Activated CD4-positive, alpha-beta memory T cell treated with anti-CD3 and anti-CD28 coated beads for 36 hours (primary cell): ENCODE data around the gene ADPGK. TPM values are rescaled to one million over a fixed set of nuclear protein-coding genes. Genes with fewer than 3 reads are reported as not detected.
"Not testable (repeated sequence)": the region's sequence is repeated elsewhere in the genome, so short reads cannot be mapped to it uniquely, and the experiment has no call there.

Source experiments
- CTCF ChIA-PET: fragments of 350-600 bp; sonication (Branson Sonifier 250); formaldehyde crosslinking; loops from one replicate; lab custom pipeline; 2021; ENCODE audit warnings: antibody characterized with exemption, inconsistent platforms; lab: Charles Lee
- POLR2A ChIA-PET: fragments of 350-600 bp; sonication (Branson Sonifier 250); formaldehyde crosslinking; loops from one replicate; lab custom pipeline; 2021; ENCODE audit warnings: antibody characterized with exemption; lab: Charles Lee
- DNase-seq: peaks from one replicate; pipeline ENCODE4 v3.0.0-alpha.2; 2020
- H3K27ac Mint-ChIP-seq: one replicate; pipeline ENCODE4 v1.8.0; 2021; ENCODE audit warnings: mixed read lengths
- H3K27me3 Mint-ChIP-seq: one replicate; pipeline ENCODE4 v1.8.0; 2021; ENCODE audit warnings: mixed read lengths
- H3K36me3 Mint-ChIP-seq: one replicate; pipeline ENCODE4 v1.8.0; 2021; ENCODE audit warnings: mixed read lengths
- H3K4me1 Mint-ChIP-seq: one replicate; pipeline ENCODE4 v1.8.0; 2021; ENCODE audit warnings: low read depth, mixed read lengths
- H3K4me3 Mint-ChIP-seq: one replicate; pipeline ENCODE4 v1.8.0; 2021; ENCODE audit warnings: mild to moderate bottlenecking, mixed read lengths
- H3K9me3 Mint-ChIP-seq: one replicate; pipeline ENCODE4 v1.8.0; 2021; ENCODE audit warnings: mixed read lengths
- intact Hi-C: fragments of 100-400 bp; cut with micrococcal nuclease; formaldehyde crosslinking; loops from one replicate; pipeline ENCODE4 v1.15.1; 2023
- total RNA-seq, 2 experiments: library from RNA; stranded (reverse); gene quantifications; one replicate each; pipeline ENCODE4 v1.2.3, GENCODE V29; 2021

The ADPGK gene
- total RNA-seq, 2 experiments from 2014 or later, result 60.9 to 61.5 TPM

DNA sequence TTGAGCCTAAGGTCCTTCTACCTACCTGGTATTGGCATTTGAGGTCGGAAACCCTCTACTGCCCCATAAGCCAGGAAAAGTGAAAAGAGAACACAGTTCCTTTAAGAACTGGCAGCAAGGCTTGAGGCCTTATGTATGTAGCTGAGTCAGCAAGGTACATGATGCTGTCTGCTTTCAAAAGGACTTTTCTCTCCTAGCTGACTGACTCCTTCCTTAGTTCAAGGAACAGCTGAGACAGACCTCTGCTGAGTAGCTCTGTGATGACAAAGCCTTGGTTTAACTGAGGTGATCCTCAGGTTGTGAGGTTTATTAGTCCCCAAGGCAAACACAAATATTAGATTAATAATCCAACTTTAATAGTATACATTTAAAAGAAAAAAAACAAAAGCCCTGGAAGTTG is 45.8 kb downstream of the ADPGK start:
- Mint-ChIP-seq H3K9me3 (no peaks in the 10 kb centered on the region), H3K4me1 (peaks cover 37% of the 10 kb centered on the region), H3K27ac (no peak overlapping the region), H3K27me3 (no peaks in the 10 kb centered on the region), H3K4me3 (no peak overlapping the region), H3K36me3 (peaks cover 39% of the 10 kb centered on the region)
- ChIA-PET CTCF (interaction anchor here (1.0 kb wide), 1 partner anchor 16 kb away, joined by 5 read pairs; no protein-coding TSS in a partner anchor), POLR2A (no interaction called here)
- no peak for DNase-seq
- intact Hi-C loops, result loop anchor here (2.0 kb wide), 1 partner anchor 51 kb away; the partner anchor contains the start of genes BBS4 and HIGD2B

DNA sequence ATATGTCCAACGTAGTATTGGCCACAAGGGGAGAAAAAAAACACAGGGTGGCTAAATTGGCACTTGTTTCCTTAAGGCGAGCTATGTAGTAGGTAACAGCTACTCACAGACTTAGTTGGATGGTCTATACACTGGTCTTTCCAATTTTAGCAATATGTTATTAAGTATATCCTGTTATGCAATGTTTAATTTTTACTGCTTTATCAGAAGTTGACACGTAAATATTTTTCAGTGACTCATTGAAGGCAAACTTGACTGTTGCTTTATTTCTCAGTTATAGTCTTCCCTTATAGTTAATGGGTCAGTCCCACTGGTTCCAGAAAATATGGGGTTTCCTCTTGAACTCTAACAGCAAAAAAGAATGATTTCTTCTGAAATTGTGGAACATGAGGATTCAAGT is 46.5 kb downstream of the ADPGK start:
- Mint-ChIP-seq H3K4me1 (peaks cover 37% of the 10 kb centered on the region), H3K27ac (no peak overlapping the region), H3K27me3 (no peaks in the 10 kb centered on the region), H3K36me3 (peaks cover 43% of the 10 kb centered on the region), H3K4me3 (no peak overlapping the region), H3K9me3 (no peaks in the 10 kb centered on the region)
- intact Hi-C loops, result loop anchor here (2.0 kb wide), 1 partner anchor 50 kb away; the partner anchor contains the start of genes BBS4 and HIGD2B
- ChIA-PET POLR2A (no interaction called here), CTCF (interaction anchor here (1.0 to 3.9 kb wide), 2 partner anchors 15 kb away, joined by 5 to 29 read pairs; no protein-coding TSS in a partner anchor)
- no peak for DNase-seq

DNA sequence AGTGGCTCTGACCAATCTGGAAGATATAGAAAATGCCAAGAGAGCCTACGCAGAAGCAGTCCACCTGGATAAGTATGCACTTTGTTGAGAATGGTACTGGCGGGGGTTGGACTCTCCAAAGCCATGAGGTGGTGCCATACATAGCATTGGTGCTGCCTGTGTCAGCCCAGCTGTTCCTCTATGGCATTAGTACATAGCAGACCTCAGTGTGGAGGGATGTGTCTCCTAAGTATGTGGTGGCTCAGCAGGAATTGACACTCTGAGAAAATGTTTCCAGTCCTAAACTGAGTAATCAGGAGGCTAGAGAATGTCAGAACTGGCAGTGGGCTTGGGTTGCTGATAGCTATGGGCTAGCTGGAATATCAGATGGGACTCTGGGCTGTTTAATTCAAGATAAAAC is 48.4 kb downstream of the ADPGK start:
- ChIA-PET CTCF (interaction anchor here (0.6 to 3.9 kb wide), 2 partner anchors 13 to 24 kb away, joined by 3 to 29 read pairs; no protein-coding TSS in a partner anchor), POLR2A (no interaction called here)
- no peak for DNase-seq
- no peak overlapping the region for H3K27ac Mint-ChIP-seq
- no peaks in the 10 kb centered on the region for H3K27me3 Mint-ChIP-seq
- H3K36me3 Mint-ChIP-seq, result peaks cover 37% of the 10 kb centered on the region
- no peak overlapping the region for H3K4me3 Mint-ChIP-seq
- no peaks in the 10 kb centered on the region for H3K9me3 Mint-ChIP-seq
- intact Hi-C loops, result no loop called here
- peaks cover 20% of the 10 kb centered on the region for H3K4me1 Mint-ChIP-seq

DNA sequence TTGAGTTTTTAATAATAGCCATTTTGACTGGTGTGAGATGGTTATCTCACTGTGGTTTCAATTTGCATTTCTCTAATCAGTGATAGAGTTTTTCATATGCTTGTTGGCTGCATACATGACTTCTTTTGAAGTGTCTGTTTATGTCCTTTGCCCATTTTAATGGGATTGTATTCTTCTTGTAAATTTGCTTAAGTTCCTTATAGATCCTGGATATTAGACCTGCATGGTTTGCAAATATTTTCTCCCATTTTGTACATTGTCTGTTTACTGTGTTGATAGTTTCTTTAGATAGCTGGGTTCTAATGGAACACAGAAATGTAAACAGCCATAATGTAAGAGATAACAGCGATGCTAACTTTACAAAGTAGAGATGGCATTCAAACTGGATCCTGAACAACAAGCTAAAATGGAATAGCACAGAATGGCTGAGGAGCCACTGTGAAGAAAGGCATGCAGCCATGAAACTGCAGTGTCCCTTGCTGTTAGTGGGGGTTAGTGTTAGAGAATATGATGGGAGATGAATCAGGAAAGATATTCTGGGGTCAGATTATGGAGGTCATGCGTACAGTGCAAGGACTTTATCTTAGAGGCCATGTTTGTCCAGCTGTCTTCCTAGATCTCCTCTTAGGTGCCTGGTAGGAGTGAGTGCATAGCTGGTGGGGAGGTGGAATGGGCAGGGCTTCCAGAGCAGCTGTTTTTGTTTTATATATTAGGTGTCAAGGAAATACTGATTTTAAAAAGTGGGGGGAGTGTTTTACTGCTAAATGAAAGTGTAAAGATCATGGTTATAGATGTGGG is 49.4 kb downstream of the ADPGK start:
- Mint-ChIP-seq H3K36me3 (peaks cover 31% of the 10 kb centered on the region), H3K27ac (no peak overlapping the region), H3K4me3 (no peak overlapping the region), H3K9me3 (no peaks in the 10 kb centered on the region), H3K4me1 (peaks cover 11% of the 10 kb centered on the region), H3K27me3 (no peaks in the 10 kb centered on the region)
- no peak for DNase-seq
- ChIA-PET POLR2A (no interaction called here), CTCF (interaction anchor here (0.6 to 3.9 kb wide), 2 partner anchors 12 to 23 kb away, joined by 3 to 29 read pairs; no protein-coding TSS in a partner anchor)
- intact Hi-C loops, result no loop called here

DNA sequence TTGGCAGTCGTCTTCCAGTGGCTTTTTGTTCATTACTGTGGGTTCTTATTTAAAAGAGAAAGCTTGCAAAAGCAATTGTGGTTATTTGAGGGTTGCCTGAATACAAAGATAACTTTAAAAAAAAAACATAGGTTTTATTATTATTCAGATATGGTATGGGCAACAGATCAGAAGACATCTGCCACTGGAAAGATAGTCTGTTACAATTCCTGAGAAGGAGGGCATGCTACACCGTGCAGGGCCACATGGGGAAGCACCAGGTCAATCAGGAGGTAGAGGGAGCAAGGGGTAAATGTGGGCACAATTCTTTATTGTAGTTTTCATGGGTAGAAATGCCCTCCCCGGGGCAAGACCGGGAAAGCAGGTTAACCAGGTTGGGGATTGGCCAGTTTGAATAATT is 51.0 kb downstream of the ADPGK start:
- H3K36me3 Mint-ChIP-seq, result peaks cover 22% of the 10 kb centered on the region
- peaks cover 2% of the 10 kb centered on the region for H3K4me1 Mint-ChIP-seq
- H3K9me3 Mint-ChIP-seq, result no peaks in the 10 kb centered on the region
- no peak overlapping the region for H3K4me3 Mint-ChIP-seq
- CTCF ChIA-PET, result interaction anchor here (2.8 kb wide), 1 partner anchor 10 kb away, joined by 21 read pairs; no protein-coding TSS in a partner anchor
- H3K27ac Mint-ChIP-seq, result no peak overlapping the region
- H3K27me3 Mint-ChIP-seq, result no peaks in the 10 kb centered on the region
- DNase-seq, result no peak
- POLR2A ChIA-PET, result no interaction called here
- intact Hi-C loops, result no loop called here

DNA sequence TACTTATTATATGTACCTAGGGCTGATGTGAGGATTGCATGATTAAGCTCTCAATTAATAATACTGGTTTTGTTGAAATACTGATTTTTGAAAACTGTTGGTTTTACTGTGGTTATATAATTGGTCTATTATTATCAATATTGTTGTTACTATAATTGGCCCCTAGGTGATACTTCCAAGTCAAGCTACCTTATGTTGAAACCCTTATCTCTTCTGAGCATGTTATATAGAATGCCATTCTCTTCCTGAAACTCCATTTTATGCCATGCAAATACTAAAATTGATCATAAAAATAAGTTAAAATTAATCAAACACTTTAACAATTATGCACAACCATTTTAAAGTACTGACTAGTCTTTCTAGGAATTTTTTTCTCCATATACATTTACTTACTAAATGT is 51.5 kb downstream of the ADPGK start:
- no peak overlapping the region for H3K4me3 Mint-ChIP-seq
- no peak for DNase-seq
- H3K4me1 Mint-ChIP-seq, result peaks cover 2% of the 10 kb centered on the region
- H3K27me3 Mint-ChIP-seq, result no peaks in the 10 kb centered on the region
- CTCF ChIA-PET, result interaction anchor here (2.8 kb wide), 1 partner anchor 10 kb away, joined by 21 read pairs; no protein-coding TSS in a partner anchor
- intact Hi-C loops, result no loop called here
- POLR2A ChIA-PET, result no interaction called here
- H3K36me3 Mint-ChIP-seq, result peaks cover 18% of the 10 kb centered on the region
- no peak overlapping the region for H3K27ac Mint-ChIP-seq
- H3K9me3 Mint-ChIP-seq, result no peaks in the 10 kb centered on the region

DNA sequence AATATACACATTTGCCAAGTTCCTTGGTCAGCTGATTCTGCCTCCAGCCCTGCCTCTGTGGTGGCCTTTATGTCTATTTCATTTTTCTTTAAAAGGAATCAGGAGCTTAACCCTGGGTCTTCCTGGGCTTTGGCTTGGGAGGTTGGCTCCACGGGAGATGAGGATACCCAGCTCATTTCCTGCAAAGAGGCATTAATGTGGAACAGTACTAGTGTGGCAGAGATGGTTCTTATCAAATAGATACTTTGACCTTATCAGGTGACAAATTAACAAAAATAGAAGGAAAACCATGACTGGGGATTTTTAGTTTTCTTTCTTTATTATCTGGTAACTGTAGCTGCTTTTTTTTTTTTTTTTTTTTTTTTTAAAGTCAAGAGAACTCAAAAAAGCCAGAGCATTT is 54.7 kb downstream of the ADPGK start:
- ChIA-PET POLR2A (no interaction called here), CTCF (interaction anchor here (0.6 to 1.7 kb wide), 3 partner anchors 35 to 354 kb away, joined by 3 to 6 read pairs (median 5); no protein-coding TSS in a partner anchor)
- H3K4me1 Mint-ChIP-seq, result peaks cover 2% of the 10 kb centered on the region
- no peak for DNase-seq
- H3K9me3 Mint-ChIP-seq, result no peaks in the 10 kb centered on the region
- intact Hi-C loops, result no loop called here
- no peak overlapping the region for H3K4me3 Mint-ChIP-seq
- peaks cover 13% of the 10 kb centered on the region for H3K36me3 Mint-ChIP-seq
- H3K27me3 Mint-ChIP-seq, result no peaks in the 10 kb centered on the region
- H3K27ac Mint-ChIP-seq, result no peak overlapping the region

DNA sequence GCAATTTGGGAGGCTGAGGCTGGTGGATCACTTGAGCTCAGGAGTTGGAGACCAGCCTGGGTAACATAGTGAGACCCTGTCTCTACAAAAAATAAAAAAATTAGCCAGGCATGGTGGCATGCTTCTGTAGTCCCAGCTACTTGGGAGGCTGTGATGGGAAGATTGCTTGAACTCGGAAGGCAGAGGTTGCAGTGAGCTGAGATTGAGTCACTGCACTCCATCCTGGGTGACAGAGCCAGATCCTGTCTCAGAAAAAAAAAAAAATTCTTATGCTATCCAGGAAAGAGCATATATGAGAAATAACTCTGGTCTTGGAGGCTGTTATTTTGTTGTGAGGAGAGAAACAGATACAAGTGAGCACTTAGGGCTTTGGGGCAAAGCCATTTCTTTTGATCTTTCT is 55.3 kb downstream of the ADPGK start:
- DNase-seq, POLR2A ChIA-PET, H3K27me3 Mint-ChIP-seq, intact Hi-C loops, H3K27ac Mint-ChIP-seq, H3K4me3 Mint-ChIP-seq, H3K4me1 Mint-ChIP-seq, H3K9me3 Mint-ChIP-seq: not testable (repeated sequence)
- CTCF ChIA-PET, result interaction anchor here (0.6 to 1.7 kb wide), 2 partner anchors 193 to 354 kb away, joined by 3 to 6 read pairs; no protein-coding TSS in a partner anchor
- H3K36me3 Mint-ChIP-seq, result peaks cover 10% of the 10 kb centered on the region

DNA sequence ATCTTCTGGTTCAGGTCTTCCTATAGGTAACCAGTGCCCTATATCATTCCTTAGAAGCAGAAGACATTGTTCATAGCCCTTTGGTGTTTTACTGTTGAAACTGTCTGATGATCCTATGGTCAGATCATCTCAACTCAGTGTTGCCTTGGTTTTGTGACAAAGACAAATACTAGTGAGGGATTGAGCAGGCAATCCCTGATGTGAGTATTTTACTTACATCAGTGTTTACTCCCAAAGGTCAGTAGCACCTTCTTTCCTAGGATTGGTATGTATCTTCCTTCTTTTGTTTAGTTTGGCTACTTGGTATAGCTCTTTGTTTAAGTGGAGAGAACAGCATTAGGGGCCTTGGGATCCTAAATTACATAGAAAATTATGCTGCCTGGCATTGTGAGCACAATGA is 56.4 kb downstream of the ADPGK start:
- H3K27ac Mint-ChIP-seq, result no peak overlapping the region
- H3K9me3 Mint-ChIP-seq, result no peaks in the 10 kb centered on the region
- POLR2A ChIA-PET, result no interaction called here
- no peaks in the 10 kb centered on the region for H3K27me3 Mint-ChIP-seq
- H3K4me1 Mint-ChIP-seq, result peaks cover 2% of the 10 kb centered on the region
- intact Hi-C loops, result no loop called here
- H3K4me3 Mint-ChIP-seq, result no peak overlapping the region
- peaks cover 5% of the 10 kb centered on the region for H3K36me3 Mint-ChIP-seq
- no peak for DNase-seq
- CTCF ChIA-PET, result no interaction called here

DNA sequence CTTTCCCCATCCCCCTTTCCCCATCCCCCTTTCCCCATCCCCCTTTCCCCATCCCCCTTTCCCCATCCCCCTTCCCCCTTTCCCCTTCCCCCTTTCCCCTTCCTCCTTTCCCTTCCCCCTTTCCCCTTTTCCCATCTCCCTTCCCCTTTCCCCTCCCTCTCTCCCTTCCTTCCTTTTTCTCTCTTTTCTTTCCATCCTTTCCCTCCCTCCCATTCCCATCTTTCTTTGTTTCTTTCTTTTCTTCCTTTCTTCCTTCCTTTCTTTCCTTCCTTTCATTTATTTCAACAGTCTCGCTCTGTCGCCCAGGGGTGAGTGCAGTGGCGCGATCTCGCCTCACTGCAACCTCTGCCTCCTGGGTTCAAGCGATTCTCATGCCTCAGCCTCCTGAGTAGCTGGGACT is 57.7 kb downstream of the ADPGK start:
- H3K27ac Mint-ChIP-seq, CTCF ChIA-PET: not testable (repeated sequence)

DNA sequence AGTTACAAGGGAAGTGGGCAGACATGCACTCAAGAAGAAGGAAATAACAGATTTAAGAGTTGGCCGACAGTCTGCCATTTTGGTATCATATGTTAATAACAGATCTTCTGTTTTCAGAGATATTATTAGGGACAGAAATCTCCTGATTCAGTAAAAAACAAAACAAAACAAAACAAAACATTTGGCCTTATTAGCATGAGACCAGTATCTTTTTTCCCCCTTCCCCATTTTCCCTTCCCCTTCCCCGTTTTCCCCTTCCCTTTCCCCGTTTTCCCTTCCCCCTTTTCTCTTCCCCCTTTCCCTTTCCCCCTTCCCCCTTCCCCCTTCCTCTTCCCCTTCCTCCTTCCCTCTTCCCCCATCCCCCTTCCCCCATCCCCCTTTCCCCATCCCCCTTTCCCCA is 58.1 kb downstream of the ADPGK start:
- H3K27me3 Mint-ChIP-seq, result no peaks in the 10 kb centered on the region
- intact Hi-C loops, result no loop called here
- H3K36me3 Mint-ChIP-seq, result no peaks in the 10 kb centered on the region
- ChIA-PET CTCF (no interaction called here), POLR2A (no interaction called here)
- H3K9me3 Mint-ChIP-seq, result no peaks in the 10 kb centered on the region
- no peak for DNase-seq
- peaks cover 2% of the 10 kb centered on the region for H3K4me1 Mint-ChIP-seq
- no peak overlapping the region for H3K27ac Mint-ChIP-seq
- H3K4me3 Mint-ChIP-seq, result no peak overlapping the region

More for the DNA sequence above, 57.7 kb downstream of the ADPGK start:
- H3K27me3 Mint-ChIP-seq, H3K4me3 Mint-ChIP-seq, intact Hi-C loops, H3K4me1 Mint-ChIP-seq, POLR2A ChIA-PET, H3K9me3 Mint-ChIP-seq, DNase-seq, H3K36me3 Mint-ChIP-seq: not testable (repeated sequence)

DNA sequence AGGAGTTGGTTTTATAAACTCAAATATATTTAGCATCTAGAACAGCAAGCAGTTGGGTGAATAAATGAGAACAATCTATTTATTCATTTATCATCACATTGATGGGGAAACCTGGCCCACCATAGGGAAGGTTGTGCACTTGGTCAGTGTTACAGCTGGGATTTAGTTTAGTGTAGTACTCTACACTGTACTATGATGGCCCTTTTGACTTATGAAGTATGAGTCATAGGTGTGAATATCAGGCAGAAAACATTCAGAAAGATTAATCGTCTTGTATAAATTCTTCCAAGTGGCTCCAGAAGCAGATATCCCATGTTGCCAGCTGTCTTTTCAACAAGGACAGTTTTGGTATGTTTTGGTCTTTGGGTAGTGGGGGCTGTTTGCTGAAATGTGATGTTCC is 59.5 kb downstream of the ADPGK start:
- POLR2A ChIA-PET, result no interaction called here

More for the DNA sequence above, 59.5 kb downstream of the ADPGK start:
- Mint-ChIP-seq H3K36me3 (no peaks in the 10 kb centered on the region), H3K27me3 (no peaks in the 10 kb centered on the region), H3K27ac (no peak overlapping the region), H3K9me3 (no peaks in the 10 kb centered on the region), H3K4me3 (no peak overlapping the region), H3K4me1 (peaks cover 2% of the 10 kb centered on the region)
- CTCF ChIA-PET, result interaction anchor here (0.9 to 3.5 kb wide), 9 partner anchors 15 to 542 kb away, joined by 3 to 45 read pairs (median 15); no protein-coding TSS in a partner anchor
- intact Hi-C loops, result loop anchor here (5.0 kb wide), 2 partner anchors 418 to 518 kb away; no protein-coding TSS in a partner anchor
- no peak for DNase-seq
